AG08396 (cell line): ENCODE measurements around the gene AARS2.
"Not testable (repeated sequence)": the region's sequence is repeated elsewhere in the genome, so short reads cannot be mapped to it uniquely, and the experiment has no call there.

Experiments
- DNase-seq: peaks from one replicate; pipeline ENCODE4 v3.0.0; 2012; ENCODE audit warnings: low spot score, mixed read lengths

The AARS2 gene

GRCh38 chr6:44329858-44330257 lies 16.7 kb upstream of the AARS2 start:
- no peak for DNase-seq

GRCh38 chr6:44328203-44328602 lies 15.1 kb upstream of the AARS2 start:
- DNase-seq, result not testable (repeated sequence)

- DNase-seq, result no peak
Observed at GRCh38 chr6:44327760-44328159, 14.6 kb upstream of the AARS2 start.

GRCh38 chr6:44327096-44327495 lies 13.9 kb upstream of the AARS2 start:
- DNase-seq, result no peak

GRCh38 chr6:44321210-44321609 lies 8.1 kb upstream of the AARS2 start:
- DNase-seq, result no peak

GRCh38 chr6:44317136-44317631 lies 4.0 kb upstream of the AARS2 start:
- not testable (repeated sequence) for DNase-seq

- no peak for DNase-seq
Observed at GRCh38 chr6:44316481-44316880, 3.3 kb upstream of the AARS2 start.

- no peak for DNase-seq
Observed at GRCh38 chr6:44315951-44316350, 2.8 kb upstream of the AARS2 start.

GRCh38 chr6:44315516-44315915 lies 2.4 kb upstream of the AARS2 start:
- DNase-seq, result no peak

GRCh38 chr6:44314657-44315056 lies 1.5 kb upstream of the AARS2 start:
- DNase-seq, result not testable (repeated sequence)

GRCh38 chr6:44311767-44312166 lies 1.4 kb downstream of the AARS2 start:
- DNase-seq, result no peak

GRCh38 chr6:44311304-44311703 lies 1.8 kb downstream of the AARS2 start:
- no peak for DNase-seq

GRCh38 chr6:44310241-44310640 lies 2.9 kb downstream of the AARS2 start:
- DNase-seq, result no peak

GRCh38 chr6:44309631-44310030 lies 3.5 kb downstream of the AARS2 start:
- DNase-seq, result no peak

- peak; percentile 88 for DNase-seq
Observed at GRCh38 chr6:44309092-44309491, 4.1 kb downstream of the AARS2 start.

- no peak for DNase-seq
Observed at GRCh38 chr6:44307217-44307616, 5.9 kb downstream of the AARS2 start.

- DNase-seq, result no peak
Observed at GRCh38 chr6:44306710-44307109, 6.4 kb downstream of the AARS2 start.

- no peak for DNase-seq
Observed at GRCh38 chr6:44305200-44305725, 7.9 kb downstream of the AARS2 start.

GRCh38 chr6:44304282-44305199 lies 8.6 kb downstream of the AARS2 start:
- DNase-seq, result peak; percentile 60

GRCh38 chr6:44303842-44304241 lies 9.3 kb downstream of the AARS2 start:
- DNase-seq, result no peak

- no peak for DNase-seq
Observed at GRCh38 chr6:44302856-44303255, 10.3 kb downstream of the AARS2 start.

- no peak for DNase-seq
Observed at GRCh38 chr6:44301782-44302564, 11.2 kb downstream of the AARS2 start.

- DNase-seq, result no peak
Observed at GRCh38 chr6:44301106-44301505, 12.0 kb downstream of the AARS2 start.
